HG02884 (cell line): ENCODE measurements around the gene FAM110A.
"Not testable (repeated sequence)": the region's sequence is repeated elsewhere in the genome, so short reads cannot be mapped to it uniquely, and the experiment has no call there.

Experiments
- ATAC-seq: cut with Tn5 transposase; IDR thresholded peaks from one replicate; pipeline ENCODE4 v1.9.1; 2021; ENCODE audit warnings: mild to moderate bottlenecking, moderate library complexity; ENCODE audit not compliant: unreplicated experiment

The FAM110A gene

GRCh38 chr20:833450-834150, at the start of gene FAM110A:
Gene FAM110A, plus strand, starts transcription at chr20:833715. Its CDS starts 11,090 bp downstream, at chr20:844805.
- ATAC-seq = peak; percentile 95

GRCh38 chr20:787825-788224, 45.7 kb upstream of the FAM110A start:
- no peak for ATAC-seq

- no peak for ATAC-seq
Observed at GRCh38 chr20:791056-791455, 42.5 kb upstream of the FAM110A start.

- ATAC-seq = no peak
Observed at GRCh38 chr20:792248-792647, 41.3 kb upstream of the FAM110A start.

- ATAC-seq = no peak
Observed at GRCh38 chr20:796921-797320, 36.6 kb upstream of the FAM110A start.

GRCh38 chr20:798746-799145, 34.8 kb upstream of the FAM110A start:
- not testable (repeated sequence) for ATAC-seq

- not testable (repeated sequence) for ATAC-seq
Observed at GRCh38 chr20:800026-800425, 33.5 kb upstream of the FAM110A start.

- no peak for ATAC-seq
Observed at GRCh38 chr20:801678-802077, 31.8 kb upstream of the FAM110A start.

- ATAC-seq = no peak
Observed at GRCh38 chr20:805713-806112, 27.8 kb upstream of the FAM110A start.

- ATAC-seq = not testable (repeated sequence)
Observed at GRCh38 chr20:811776-812434, 21.6 kb upstream of the FAM110A start.

GRCh38 chr20:812435-812814, 21.1 kb upstream of the FAM110A start:
- not testable (repeated sequence) for ATAC-seq

GRCh38 chr20:813390-813789, 20.1 kb upstream of the FAM110A start:
- ATAC-seq = no peak

- ATAC-seq = no peak
Observed at GRCh38 chr20:815226-815625, 18.3 kb upstream of the FAM110A start.

- ATAC-seq = no peak
Observed at GRCh38 chr20:815914-816606, 17.5 kb upstream of the FAM110A start.

GRCh38 chr20:818001-818664, 15.4 kb upstream of the FAM110A start:
- ATAC-seq = no peak

- ATAC-seq = no peak
Observed at GRCh38 chr20:819680-820322, 13.7 kb upstream of the FAM110A start.

GRCh38 chr20:820323-820953, 13.1 kb upstream of the FAM110A start:
- ATAC-seq = no peak

- no peak for ATAC-seq
Observed at GRCh38 chr20:821046-821730, 12.3 kb upstream of the FAM110A start.

- ATAC-seq = no peak
Observed at GRCh38 chr20:821731-822065, 11.8 kb upstream of the FAM110A start.
